K562 (cell line): ENCODE data around the gene TFE3. TPM values are rescaled to one million over a fixed set of nuclear protein-coding genes. Genes with fewer than 3 reads are reported as not detected.

Source experiments
- CAMTA2 ChIP-seq: fragments of 250-450 bp; sonication (Bioruptor Pico); conservative IDR thresholded peaks from 2 replicates; pipeline ENCODE4 v1.5.1; 2022
- HCFC1 ChIP-seq: IDR thresholded peaks from 2 replicates; pipeline ENCODE4 v1.6.1; 2012; ENCODE audit warnings: low read depth, low read length, improper control_type of control experiment
- HIVEP1 ChIP-seq: fragments of 250-450 bp; sonication (Bioruptor Pico); IDR thresholded peaks from 2 replicates; pipeline ENCODE4 v1.4.0; 2020; ENCODE audit warnings: mild to moderate bottlenecking
- LCOR ChIP-seq: sonication (generic); formaldehyde crosslinking; IDR thresholded peaks from 2 replicates; pipeline ENCODE4 v1.8.0; 2022; ENCODE audit warnings: mild to moderate bottlenecking, missing genetic modification reagents
- MTA2 ChIP-seq: fragments of 450-650 bp; IDR thresholded peaks from 2 replicates; pipeline ENCODE4 v1.6.1; 2016; ENCODE audit warnings: low read depth
- MYC ChIP-seq, 2 experiments: fragments of 250-450 bp in 1 of 2; sonication (Bioruptor Pico) in 1 of 2; IDR thresholded peaks; 2 replicates each; pipeline versions ENCODE4 v1.5.1 to v1.6.1; 2012 to 2021; ENCODE audit warnings: low read depth in 2 of 2, borderline replicate concordance in 1 of 2, improper control_type of control experiment in 1 of 2, low read length in 1 of 2, mild to moderate bottlenecking in 1 of 2, moderate library complexity in 1 of 2
- NBN ChIP-seq: fragments of 450-650 bp; IDR thresholded peaks from 2 replicates; pipeline ENCODE4 v1.6.1; 2016; ENCODE audit warnings: low read depth, mild to moderate bottlenecking
- NFRKB ChIP-seq: fragments of 450-650 bp; IDR thresholded peaks from 2 replicates; pipeline ENCODE4 v1.6.1; 2016; ENCODE audit warnings: low read depth
- POLR2G ChIP-seq: fragments of 200-400 bp; formaldehyde crosslinking; IDR thresholded peaks from 2 replicates; pipeline ENCODE4 v1.6.1; 2017; ENCODE audit warnings: low read depth, mild to moderate bottlenecking, antibody characterized with exemption, low read length, moderate library complexity
- RB1 ChIP-seq: fragments of 450-650 bp; IDR thresholded peaks from 2 replicates; pipeline ENCODE4 v1.6.1; 2017; ENCODE audit warnings: low read depth, mild to moderate bottlenecking
- SMARCE1 ChIP-seq: fragments of 450-650 bp; IDR thresholded peaks from 2 replicates; pipeline ENCODE4 v1.7.1; 2016; ENCODE audit warnings: mild to moderate bottlenecking
- TCFL5 ChIP-seq: fragments of 250-450 bp; sonication (Bioruptor Pico); conservative IDR thresholded peaks from 2 replicates; pipeline ENCODE4 v1.6.1; 2021; ENCODE audit warnings: mild to moderate bottlenecking, moderate library complexity, matching md5 sums
- ZFP36 ChIP-seq: fragments of 150-350 bp; IDR thresholded peaks from 2 replicates; pipeline ENCODE4 v1.6.1; 2018; ENCODE audit warnings: low read length, low read depth; ENCODE audit not compliant: partially characterized antibody
- ZNF239 ChIP-seq: fragments of 250-450 bp; sonication (Bioruptor Pico); IDR thresholded peaks from 2 replicates; pipeline ENCODE4 v1.4.0; 2020; ENCODE audit warnings: mild to moderate bottlenecking
- ZNF668 ChIP-seq: fragments of 250-450 bp; sonication (Bioruptor Pico); IDR thresholded peaks from 2 replicates; pipeline ENCODE4 v1.8.0; 2022; ENCODE audit warnings: mild to moderate bottlenecking, inconsistent platforms
- ZNF695 ChIP-seq: fragments of 450-650 bp; formaldehyde crosslinking; IDR thresholded peaks from 2 replicates; pipeline ENCODE4 v1.4.0; 2020; ENCODE audit warnings: mild to moderate bottlenecking, moderate library complexity
- ZNF75A ChIP-seq: fragments of 450-650 bp; formaldehyde crosslinking; IDR thresholded peaks from 2 replicates; pipeline ENCODE4 v1.4.0; 2020; ENCODE audit warnings: mild to moderate bottlenecking
- polyA plus RNA-seq, 8 experiments: library from polyadenylated mRNA; depleted of rRNA in 4 of 8; stranded (reverse) in 5 of 8; unstranded in 3 of 8; fragments of >200 nt; fragmentation: Nextera tagmentation in 2 of 8; fragmentation: Illumina TruSeq in 1 of 8; extraction: Ambion mirVana in 2 of 8; extraction: Trizol in 1 of 8; gene quantifications; 2 replicates each; pipeline versions ENCODE4 v1.2.1 to v1.2.3, GENCODE V29; 2011 to 2014; ENCODE audit warnings: inconsistent platforms in 1 of 8, missing spikeins in 1 of 8
- total RNA-seq, 7 experiments: library from RNA; depleted of rRNA in 6 of 7; stranded (reverse); fragments of >200 nt in 6 of 7; fragmentation: Illumina TruSeq in 2 of 7; extraction: Trizol in 2 of 7; gene quantifications; 2 replicates each; pipeline versions ENCODE4 v1.2.1 to v1.2.3, GENCODE V29; 2011 to 2021; ENCODE audit warnings: low replicate concordance in 1 of 7
- TF ChIP-seq, protein P1 (sequence below): sonication (generic); formaldehyde crosslinking; IDR thresholded peaks from 2 replicates; pipeline ENCODE4 v1.8.0; 2023; ENCODE audit warnings: mild to moderate bottlenecking, missing genetic modification reagents
- TF ChIP-seq, protein P2 (sequence below): fragments of 250-450 bp; sonication (Bioruptor Pico); IDR thresholded peaks from 2 replicates; pipeline ENCODE4 v1.8.0; 2021; ENCODE audit warnings: mild to moderate bottlenecking, moderate library complexity
- TF ChIP-seq, protein P3 (sequence below): fragments of 450-650 bp; IDR thresholded peaks from 2 replicates; pipeline ENCODE4 v1.6.1; 2018; ENCODE audit warnings: mild to moderate bottlenecking, low read depth; ENCODE audit not compliant: partially characterized antibody
- TF ChIP-seq, protein P4 (sequence below), 2 experiments: fragments of 200-800 bp in 1 of 2; sonication (Bioruptor generic) in 1 of 2; sonication (generic) in 1 of 2; formaldehyde crosslinking in 1 of 2; IDR thresholded peaks in 1 of 2; conservative IDR thresholded peaks in 1 of 2; 2 replicates each; pipeline versions ENCODE4 v1.5.0 to v1.6.1; 2016 to 2020; ENCODE audit warnings: missing compliant biosample characterization in 1 of 2, missing genetic modification characterization in 1 of 2, missing genetic modification reagents in 1 of 2

Gene TFE3
- total and polyA plus RNA-seq, 9 of the 15 experiments (the other 6 are each of a cell fraction or from before 2014, with no cell fraction given) = 1.9 to 20.3 (median 11.9) TPM

DNA sequence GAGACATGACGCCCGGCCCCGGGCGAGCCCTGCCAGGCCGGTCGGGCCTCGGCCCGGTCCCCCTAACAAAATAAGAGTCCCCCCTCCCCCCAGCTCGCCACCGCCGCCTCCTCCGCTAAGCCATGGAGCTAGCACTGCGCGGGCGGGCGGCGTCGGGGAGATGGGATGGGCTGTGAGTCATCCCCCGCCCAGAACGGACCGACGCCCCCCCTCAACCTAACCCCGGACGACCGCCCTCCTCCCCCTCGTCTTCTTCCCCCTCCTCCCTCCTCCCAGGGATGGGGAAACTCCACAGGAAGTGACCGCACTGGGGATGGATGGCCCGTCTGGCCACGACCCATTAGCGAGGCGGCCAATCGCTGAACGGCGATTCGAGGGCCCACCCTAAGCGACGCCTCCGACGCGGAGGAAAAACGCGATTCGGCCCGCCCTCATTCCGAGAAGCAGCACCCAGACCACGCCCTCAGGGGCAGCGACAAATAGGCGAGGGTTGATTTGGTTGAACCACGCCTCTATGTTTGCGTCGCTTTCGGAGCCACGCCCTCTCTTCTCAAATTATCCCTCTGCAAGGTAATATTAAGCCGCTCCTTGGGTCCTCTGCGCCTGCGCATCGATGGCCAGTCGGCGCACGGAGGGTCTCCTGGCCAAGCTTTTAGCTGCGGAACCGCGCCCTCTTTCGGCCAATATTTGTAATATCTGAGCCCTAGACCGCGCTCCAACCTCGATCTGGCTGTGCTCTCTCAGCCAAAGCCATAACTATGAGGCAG, at the start of gene TFE3 (continued):
- TF ChIP-seq, protein P1, sequence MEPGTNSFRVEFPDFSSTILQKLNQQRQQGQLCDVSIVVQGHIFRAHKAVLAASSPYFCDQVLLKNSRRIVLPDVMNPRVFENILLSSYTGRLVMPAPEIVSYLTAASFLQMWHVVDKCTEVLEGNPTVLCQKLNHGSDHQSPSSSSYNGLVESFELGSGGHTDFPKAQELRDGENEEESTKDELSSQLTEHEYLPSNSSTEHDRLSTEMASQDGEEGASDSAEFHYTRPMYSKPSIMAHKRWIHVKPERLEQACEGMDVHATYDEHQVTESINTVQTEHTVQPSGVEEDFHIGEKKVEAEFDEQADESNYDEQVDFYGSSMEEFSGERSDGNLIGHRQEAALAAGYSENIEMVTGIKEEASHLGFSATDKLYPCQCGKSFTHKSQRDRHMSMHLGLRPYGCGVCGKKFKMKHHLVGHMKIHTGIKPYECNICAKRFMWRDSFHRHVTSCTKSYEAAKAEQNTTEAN (CRISPR knock-in tag) = no peak
- TF ChIP-seq TCFL5 (CRISPR knock-in tag) (no peak), NFRKB (no peak), POLR2G (peak; percentile 83), ZNF695 (no peak), MYC (IDR thresholded peaks at IDR 0.05; ENCODE audit: low read depth, low read length) (peak; percentile 31; the same call in 1 of the 2 replicates), MYC (CRISPR knock-in tag; IDR thresholded peaks at IDR 0.05; ENCODE audit: borderline replicate concordance, low read depth) (no peak), ZFP36 (peak; percentile 78), CAMTA2 (CRISPR knock-in tag) (no peak), ZNF239 (no peak), NBN (peak; percentile 49; the same call in 1 of the 2 replicates), ZNF668 (CRISPR knock-in tag) (no peak), HIVEP1 (no peak), HCFC1 (no peak; the same call in 1 of the 2 replicates), ZNF75A (no peak), SMARCE1 (peak; percentile 12; the same call in 1 of the 2 replicates), LCOR (CRISPR knock-in tag) (no peak), RB1 (peak; percentile 74), MTA2 (no peak)
- TF ChIP-seq, protein P2, sequence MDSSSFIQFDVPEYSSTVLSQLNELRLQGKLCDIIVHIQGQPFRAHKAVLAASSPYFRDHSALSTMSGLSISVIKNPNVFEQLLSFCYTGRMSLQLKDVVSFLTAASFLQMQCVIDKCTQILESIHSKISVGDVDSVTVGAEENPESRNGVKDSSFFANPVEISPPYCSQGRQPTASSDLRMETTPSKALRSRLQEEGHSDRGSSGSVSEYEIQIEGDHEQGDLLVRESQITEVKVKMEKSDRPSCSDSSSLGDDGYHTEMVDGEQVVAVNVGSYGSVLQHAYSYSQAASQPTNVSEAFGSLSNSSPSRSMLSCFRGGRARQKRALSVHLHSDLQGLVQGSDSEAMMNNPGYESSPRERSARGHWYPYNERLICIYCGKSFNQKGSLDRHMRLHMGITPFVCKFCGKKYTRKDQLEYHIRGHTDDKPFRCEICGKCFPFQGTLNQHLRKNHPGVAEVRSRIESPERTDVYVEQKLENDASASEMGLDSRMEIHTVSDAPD (CRISPR knock-in tag) = no peak
- TF ChIP-seq, protein P3, sequence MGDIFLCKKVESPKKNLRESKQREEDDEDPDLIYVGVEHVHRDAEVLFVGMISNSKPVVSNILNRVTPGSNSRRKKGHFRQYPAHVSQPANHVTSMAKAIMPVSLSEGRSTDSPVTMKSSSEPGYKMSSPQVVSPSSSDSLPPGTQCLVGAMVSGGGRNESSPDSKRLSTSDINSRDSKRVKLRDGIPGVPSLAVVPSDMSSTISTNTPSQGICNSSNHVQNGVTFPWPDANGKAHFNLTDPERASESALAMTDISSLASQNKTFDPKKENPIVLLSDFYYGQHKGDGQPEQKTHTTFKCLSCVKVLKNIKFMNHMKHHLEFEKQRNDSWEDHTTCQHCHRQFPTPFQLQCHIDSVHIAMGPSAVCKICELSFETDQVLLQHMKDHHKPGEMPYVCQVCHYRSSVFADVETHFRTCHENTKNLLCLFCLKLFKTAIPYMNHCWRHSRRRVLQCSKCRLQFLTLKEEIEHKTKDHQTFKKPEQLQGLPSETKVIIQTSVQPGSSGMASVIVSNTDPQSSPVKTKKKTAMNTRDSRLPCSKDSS = no peak
- TF ChIP-seq, protein P4, sequence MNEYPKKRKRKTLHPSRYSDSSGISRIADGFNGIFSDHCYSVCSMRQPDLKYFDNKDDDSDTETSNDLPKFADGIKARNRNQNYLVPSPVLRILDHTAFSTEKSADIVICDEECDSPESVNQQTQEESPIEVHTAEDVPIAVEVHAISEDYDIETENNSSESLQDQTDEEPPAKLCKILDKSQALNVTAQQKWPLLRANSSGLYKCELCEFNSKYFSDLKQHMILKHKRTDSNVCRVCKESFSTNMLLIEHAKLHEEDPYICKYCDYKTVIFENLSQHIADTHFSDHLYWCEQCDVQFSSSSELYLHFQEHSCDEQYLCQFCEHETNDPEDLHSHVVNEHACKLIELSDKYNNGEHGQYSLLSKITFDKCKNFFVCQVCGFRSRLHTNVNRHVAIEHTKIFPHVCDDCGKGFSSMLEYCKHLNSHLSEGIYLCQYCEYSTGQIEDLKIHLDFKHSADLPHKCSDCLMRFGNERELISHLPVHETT (CRISPR knock-in tag; conservative IDR thresholded peaks at IDR 0.05 in 1 of 2, IDR thresholded peaks at IDR 0.05 in 1 of 2) = no peak
